ENCODE results near the gene LY86. TPM values are rescaled to one million over a fixed set of nuclear protein-coding genes. Genes with fewer than 3 reads are reported as not detected.

LY86 gene
- total RNA-seq, 2 experiments from 2014 or later: 0.48 TPM; not detected in 1

GRCh38 chr6:6645261-6645917 is 56.9 kb downstream of the LY86 start:
- ChIA-PET CTCF (no interaction called here), POLR2A (no interaction called here)

- ChIA-PET POLR2A (no interaction called here), CTCF (no interaction called here)
Measured at GRCh38 chr6:6646384-6646783, 57.9 kb downstream of the LY86 start.

- ChIA-PET POLR2A (no interaction called here), CTCF (no interaction called here)
Measured at GRCh38 chr6:6646859-6647258, 58.3 kb downstream of the LY86 start.

GRCh38 chr6:6648692-6649343 is 60.3 kb downstream of the LY86 start:
- CTCF ChIA-PET: no interaction called here

GRCh38 chr6:6649824-6650349 is 61.4 kb downstream of the LY86 start:
- ChIA-PET CTCF (interaction anchor here (0.6 kb wide), 1 partner anchor 57 kb away, joined by 3 read pairs; no protein-coding TSS in a partner anchor), POLR2A (no interaction called here)

More at GRCh38 chr6:6648692-6649343, 60.3 kb downstream of the LY86 start:
- POLR2A ChIA-PET: no interaction called here

GRCh38 chr6:6650839-6651238 is 62.3 kb downstream of the LY86 start:
- CTCF ChIA-PET: no interaction called here
- POLR2A ChIA-PET: no interaction called here

- POLR2A ChIA-PET: no interaction called here
- CTCF ChIA-PET: no interaction called here
Measured at GRCh38 chr6:6651335-6651734, 62.8 kb downstream of the LY86 start.

GRCh38 chr6:6652932-6653331 is 64.4 kb downstream of the LY86 start:
- ChIA-PET CTCF (no interaction called here), POLR2A (no interaction called here)

GRCh38 chr6:6654599-6655575 is 66.4 kb downstream of the LY86 start:
- ChIA-PET POLR2A (no interaction called here), CTCF (interaction anchor here (2.1 kb wide), 1 partner anchor 22 kb away, joined by 5 read pairs; no protein-coding TSS in a partner anchor)

GRCh38 chr6:6655805-6656251 is 67.3 kb downstream of the LY86 start:
- ChIA-PET CTCF (interaction anchor here (2.1 kb wide), 1 partner anchor 21 kb away, joined by 5 read pairs; no protein-coding TSS in a partner anchor), POLR2A (no interaction called here)

GRCh38 chr6:6656287-6656686 is 67.8 kb downstream of the LY86 start:
- ChIA-PET CTCF (interaction anchor here (0.6 to 0.9 kb wide), 2 partner anchors 42 to 45 kb away, joined by 3 read pairs; no protein-coding TSS in a partner anchor), POLR2A (interaction anchor here (0.6 kb wide), 1 partner anchor 555 kb away, joined by 3 read pairs; no protein-coding TSS in a partner anchor)

- ChIA-PET CTCF (interaction anchor here (0.6 to 0.9 kb wide), 2 partner anchors 43 to 46 kb away, joined by 3 read pairs; no protein-coding TSS in a partner anchor), POLR2A (interaction anchor here (0.6 kb wide), 1 partner anchor 554 kb away, joined by 3 read pairs; no protein-coding TSS in a partner anchor)
Measured at GRCh38 chr6:6657085-6657819, 68.7 kb downstream of the LY86 start.

GRCh38 chr6:6657820-6658217 is 69.3 kb downstream of the LY86 start:
- ChIA-PET CTCF (no interaction called here), POLR2A (no interaction called here)

GRCh38 chr6:6659600-6660327 is 71.2 kb downstream of the LY86 start:
- ChIA-PET POLR2A (no interaction called here), CTCF (interaction anchor here (0.5 to 2.1 kb wide), 3 partner anchors 17 to 111 kb away, joined by 3 to 11 read pairs (median 3); no protein-coding TSS in a partner anchor)

- CTCF ChIA-PET: interaction anchor here (2.1 kb wide), 1 partner anchor 16 kb away, joined by 11 read pairs; no protein-coding TSS in a partner anchor
- POLR2A ChIA-PET: no interaction called here
Measured at GRCh38 chr6:6660339-6661045, 72.0 kb downstream of the LY86 start.

- POLR2A ChIA-PET: no interaction called here
- CTCF ChIA-PET: no interaction called here
Measured at GRCh38 chr6:6661191-6661590, 72.7 kb downstream of the LY86 start.

GRCh38 chr6:6661684-6662083 is 73.2 kb downstream of the LY86 start:
- CTCF ChIA-PET: no interaction called here
- POLR2A ChIA-PET: no interaction called here
